Spleen (tissue), 7 donors: ENCODE data around the gene GLIS1.

Experiments used
- POLR2A ChIP-seq, 3 donors: fragments of 450-650 bp; IDR thresholded peaks; one replicate each; pipeline ENCODE4 v1.5.1; 2017; ENCODE audit warnings: antibody characterized with exemption in 3 of 3, mild to moderate bottlenecking in 1 of 3
- POLR2AphosphoS5 ChIP-seq, 3 donors: sonication (generic); formaldehyde crosslinking; IDR thresholded peaks; one replicate each; pipeline ENCODE4 v1.5.1; 2017; ENCODE audit warnings: antibody characterized with exemption in 3 of 3
- TF ChIP-seq, protein P1 (sequence below), 11 experiments: fragments of 200-600 bp in 7 of 11; fragments of 450-650 bp in 4 of 11; sonication (generic) in 4 of 11; IDR thresholded peaks in 8 of 11; conservative IDR thresholded peaks in 3 of 11; 1 replicate in 7 of 11; 2 replicates in 4 of 11; pipeline versions ENCODE4 v1.4.0 to v1.8.0; 2016 to 2021; ENCODE audit warnings: antibody characterized with exemption in 11 of 11, inconsistent platforms in 4 of 11, mild to moderate bottlenecking in 1 of 11
- donor health status: DM: no; HTN: no; CAD: no; lungs with moderate emphysema.
- donor health status: DM: no; HTN: no; CAD: no.
- donor health status: DM: no; HTN: no; CAD: no.

DNA sequence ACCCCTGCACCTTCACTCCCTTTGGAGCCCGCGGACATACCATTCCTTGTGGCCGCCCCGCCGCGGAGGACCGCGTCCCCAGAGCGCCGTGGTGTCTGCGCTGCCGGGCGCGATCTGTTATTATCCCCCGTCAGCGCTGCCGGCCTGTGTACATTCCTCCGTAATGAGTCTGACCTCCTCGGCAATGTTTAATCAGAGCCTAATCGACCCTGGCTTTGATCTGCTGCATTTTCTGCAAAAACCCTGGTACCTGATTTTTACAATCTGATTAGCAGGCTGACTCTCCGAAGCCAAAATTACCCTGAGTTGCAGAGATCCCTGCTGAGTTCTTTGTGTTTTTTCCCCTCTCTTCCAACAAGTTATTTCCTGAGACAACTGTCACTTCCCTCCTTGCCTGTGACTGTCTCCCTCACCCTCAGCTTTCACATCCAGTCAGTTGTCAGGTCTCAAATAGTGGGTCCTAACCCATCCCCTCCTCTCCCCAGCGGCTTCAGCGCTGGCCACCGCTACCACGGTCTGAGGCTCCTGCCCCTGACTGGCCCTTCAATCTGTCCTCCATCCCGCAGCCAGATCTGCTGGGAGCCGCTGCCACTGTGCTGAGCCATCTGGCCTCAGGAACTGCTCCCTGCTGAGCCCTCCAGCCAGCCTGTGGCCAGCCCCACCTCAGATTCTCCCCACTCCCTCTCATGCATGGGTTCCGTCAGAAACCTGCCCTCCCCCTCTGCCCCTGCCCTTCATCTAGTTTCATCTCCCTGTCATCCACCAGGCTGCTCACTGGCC is 53.5 kb downstream of the GLIS1 start:
- TF ChIP-seq, protein P1, sequence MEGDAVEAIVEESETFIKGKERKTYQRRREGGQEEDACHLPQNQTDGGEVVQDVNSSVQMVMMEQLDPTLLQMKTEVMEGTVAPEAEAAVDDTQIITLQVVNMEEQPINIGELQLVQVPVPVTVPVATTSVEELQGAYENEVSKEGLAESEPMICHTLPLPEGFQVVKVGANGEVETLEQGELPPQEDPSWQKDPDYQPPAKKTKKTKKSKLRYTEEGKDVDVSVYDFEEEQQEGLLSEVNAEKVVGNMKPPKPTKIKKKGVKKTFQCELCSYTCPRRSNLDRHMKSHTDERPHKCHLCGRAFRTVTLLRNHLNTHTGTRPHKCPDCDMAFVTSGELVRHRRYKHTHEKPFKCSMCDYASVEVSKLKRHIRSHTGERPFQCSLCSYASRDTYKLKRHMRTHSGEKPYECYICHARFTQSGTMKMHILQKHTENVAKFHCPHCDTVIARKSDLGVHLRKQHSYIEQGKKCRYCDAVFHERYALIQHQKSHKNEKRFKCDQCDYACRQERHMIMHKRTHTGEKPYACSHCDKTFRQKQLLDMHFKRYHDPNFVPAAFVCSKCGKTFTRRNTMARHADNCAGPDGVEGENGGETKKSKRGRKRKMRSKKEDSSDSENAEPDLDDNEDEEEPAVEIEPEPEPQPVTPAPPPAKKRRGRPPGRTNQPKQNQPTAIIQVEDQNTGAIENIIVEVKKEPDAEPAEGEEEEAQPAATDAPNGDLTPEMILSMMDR (IDR thresholded peaks at IDR 0.05 in 8 of 11, conservative IDR thresholded peaks at IDR 0.05 in 3 of 11), result no peak
- no peak for TF ChIP-seq POLR2A (IDR thresholded peaks at IDR 0.05)
- TF ChIP-seq POLR2AphosphoS5 (IDR thresholded peaks at IDR 0.05), result no peak
